Smooth muscle cell (in vitro differentiated cells): ENCODE measurements around the gene TMED3. TPM values are rescaled to one million over a fixed set of nuclear protein-coding genes. Genes with fewer than 3 reads are reported as not detected.

Experiments
- DNase-seq: peaks from one replicate; lab custom pipeline; 2025; ENCODE audit not compliant: unreplicated experiment; lab: John Stamatoyannopoulos, UW
- H2AFZ ChIP-seq: fragments of 200-600 bp; sonication (generic); 2 replicates; pipeline ENCODE4 v1.6.0; 2016; ENCODE audit warnings: antibody characterized with exemption, low read depth, mild to moderate bottlenecking
- H3F3A ChIP-seq: fragments of 200-600 bp; sonication (generic); 2 replicates; pipeline ENCODE4 v1.6.0; 2017; ENCODE audit warnings: antibody characterized with exemption, low read depth
- H3K27ac ChIP-seq: fragments of 200-600 bp; sonication (generic); 2 replicates; pipeline ENCODE4 v1.5.1; 2016; ENCODE audit warnings: low read depth, mild to moderate bottlenecking
- H3K27me3 ChIP-seq: fragments of 200-600 bp; sonication (generic); 2 replicates; pipeline ENCODE4 v1.6.1; 2016; ENCODE audit warnings: low read depth, mild to moderate bottlenecking
- H3K36me3 ChIP-seq: fragments of 200-600 bp; sonication (generic); 2 replicates; pipeline ENCODE4 v1.5.1; 2016; ENCODE audit warnings: low read depth
- H3K4me1 ChIP-seq: fragments of 200-600 bp; sonication (generic); 2 replicates; pipeline ENCODE4 v1.5.1; 2016; ENCODE audit warnings: low read depth
- H3K4me2 ChIP-seq: fragments of 200-600 bp; sonication (generic); 2 replicates; pipeline ENCODE4 v1.6.0; 2016; ENCODE audit warnings: mild to moderate bottlenecking
- H3K4me3 ChIP-seq: fragments of 200-600 bp; sonication (generic); 2 replicates; pipeline ENCODE4 v1.5.1; 2016; ENCODE audit warnings: mild to moderate bottlenecking
- H3K79me2 ChIP-seq: fragments of 200-600 bp; sonication (generic); 2 replicates; pipeline ENCODE4 v1.6.0; 2016; ENCODE audit warnings: low read depth, mild to moderate bottlenecking
- H3K9ac ChIP-seq: fragments of 200-600 bp; sonication (generic); 2 replicates; pipeline ENCODE4 v1.6.0; 2016; ENCODE audit warnings: low read depth
- H3K9me3 ChIP-seq: fragments of 200-600 bp; sonication (generic); replicated peaks from 2 replicates; pipeline ENCODE4 v1.5.1; 2016; ENCODE audit warnings: low read depth
- H4K20me1 ChIP-seq: fragments of 200-600 bp; sonication (generic); 2 replicates; pipeline ENCODE4 v1.6.0; 2016; ENCODE audit warnings: low read depth
- WGBS: methylation state at CpG from one replicate; pipeline ENCODE4 v1.1.7; 2016; ENCODE audit warnings: low lambda C conversion rate; 5-methylcytosine and 5-hydroxymethylcytosine counted together
- polyA plus RNA-seq: library from polyadenylated mRNA; unstranded; fragments of >200 nt; fragmentation: Nextera tagmentation; extraction: Ambion mirVana; gene quantifications from 2 replicates; pipeline ENCODE4 v1.2.1, GENCODE V29; 2016
- total RNA-seq: library from RNA; depleted of rRNA; stranded (reverse); fragments of >200 nt; gene quantifications from 2 replicates; pipeline ENCODE4 v1.2.3, GENCODE V29; 2014
- TF ChIP-seq, protein P1 (sequence below): fragments of 200-600 bp; sonication (generic); IDR thresholded peaks from 2 replicates; pipeline ENCODE4 v1.5.1; 2017; ENCODE audit warnings: borderline replicate concordance, mild to moderate bottlenecking, antibody characterized with exemption; ENCODE audit not compliant: insufficient read depth, poor library complexity, severe bottlenecking

Gene TMED3
- total and polyA plus RNA-seq, 2 experiments from 2014 or later = 222 to 228 TPM

DNA sequence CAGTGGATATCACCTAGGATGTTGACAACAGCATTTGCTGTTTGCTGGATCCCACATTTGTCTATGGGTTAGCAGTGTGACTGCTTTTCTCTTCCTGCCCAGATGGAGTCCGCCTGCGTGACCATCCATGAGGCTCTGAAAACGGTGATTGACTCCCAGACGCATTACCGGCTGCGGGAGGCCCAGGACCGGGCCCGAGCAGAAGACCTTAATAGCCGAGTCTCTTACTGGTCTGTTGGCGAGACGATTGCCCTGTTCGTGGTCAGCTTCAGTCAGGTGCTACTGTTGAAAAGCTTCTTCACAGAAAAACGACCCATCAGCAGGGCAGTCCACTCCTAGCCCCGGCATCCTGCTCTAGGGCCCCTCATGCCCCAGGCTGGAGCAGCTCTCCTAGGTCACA, 11.0 kb downstream of the TMED3 start:
- TF ChIP-seq, protein P1, sequence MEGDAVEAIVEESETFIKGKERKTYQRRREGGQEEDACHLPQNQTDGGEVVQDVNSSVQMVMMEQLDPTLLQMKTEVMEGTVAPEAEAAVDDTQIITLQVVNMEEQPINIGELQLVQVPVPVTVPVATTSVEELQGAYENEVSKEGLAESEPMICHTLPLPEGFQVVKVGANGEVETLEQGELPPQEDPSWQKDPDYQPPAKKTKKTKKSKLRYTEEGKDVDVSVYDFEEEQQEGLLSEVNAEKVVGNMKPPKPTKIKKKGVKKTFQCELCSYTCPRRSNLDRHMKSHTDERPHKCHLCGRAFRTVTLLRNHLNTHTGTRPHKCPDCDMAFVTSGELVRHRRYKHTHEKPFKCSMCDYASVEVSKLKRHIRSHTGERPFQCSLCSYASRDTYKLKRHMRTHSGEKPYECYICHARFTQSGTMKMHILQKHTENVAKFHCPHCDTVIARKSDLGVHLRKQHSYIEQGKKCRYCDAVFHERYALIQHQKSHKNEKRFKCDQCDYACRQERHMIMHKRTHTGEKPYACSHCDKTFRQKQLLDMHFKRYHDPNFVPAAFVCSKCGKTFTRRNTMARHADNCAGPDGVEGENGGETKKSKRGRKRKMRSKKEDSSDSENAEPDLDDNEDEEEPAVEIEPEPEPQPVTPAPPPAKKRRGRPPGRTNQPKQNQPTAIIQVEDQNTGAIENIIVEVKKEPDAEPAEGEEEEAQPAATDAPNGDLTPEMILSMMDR = no peak
- Histone ChIP-seq H3K4me2 (no peak overlapping the region), H2AFZ (no peak overlapping the region), H3K79me2 (peaks cover 25% of the 10 kb centered on the region), H3K9me3 (no peaks in the 10 kb centered on the region), H3K4me3 (no peak overlapping the region), H3K27me3 (no peaks in the 10 kb centered on the region), H3K27ac (no peak overlapping the region), H3K36me3 (peaks cover 9% of the 10 kb centered on the region), H3K9ac (no peak overlapping the region), H3K4me1 (no peaks in the 10 kb centered on the region), H3F3A (no peaks in the 10 kb centered on the region), H4K20me1 (peaks cover 82% of the 10 kb centered on the region)
- WGBS = 97% methylated on average over 14 of the region's 14 CpGs
- DNase-seq = no peak

GRCh38 chr15:79322306-79322705, 11.4 kb downstream of the TMED3 start:
- H3K4me2 ChIP-seq = no peak overlapping the region
- 92% methylated on average over 3 of the region's 3 CpGs for WGBS
- H2AFZ ChIP-seq = no peak overlapping the region
- no peaks in the 10 kb centered on the region for H3F3A ChIP-seq
- H3K9ac ChIP-seq = no peak overlapping the region
- no peak for DNase-seq
- H3K9me3 ChIP-seq = no peaks in the 10 kb centered on the region
- peaks cover 78% of the 10 kb centered on the region for H4K20me1 ChIP-seq
- H3K79me2 ChIP-seq = peaks cover 25% of the 10 kb centered on the region
- TF ChIP-seq, protein P1 = no peak
- H3K27me3 ChIP-seq = no peaks in the 10 kb centered on the region
- no peak overlapping the region for H3K27ac ChIP-seq
- H3K4me1 ChIP-seq = no peaks in the 10 kb centered on the region
- H3K36me3 ChIP-seq = peaks cover 4% of the 10 kb centered on the region
- no peak overlapping the region for H3K4me3 ChIP-seq

GRCh38 chr15:79322945-79323344, 12.0 kb downstream of the TMED3 start:
- no peak for DNase-seq
- 96% methylated on average over 6 of the region's 6 CpGs for WGBS
- Histone ChIP-seq H3F3A (no peaks in the 10 kb centered on the region), H2AFZ (no peak overlapping the region), H3K4me2 (no peak overlapping the region), H4K20me1 (peaks cover 71% of the 10 kb centered on the region), H3K9ac (no peak overlapping the region), H3K27ac (no peak overlapping the region), H3K4me1 (no peaks in the 10 kb centered on the region), H3K27me3 (no peaks in the 10 kb centered on the region), H3K4me3 (no peak overlapping the region), H3K36me3 (peaks cover 4% of the 10 kb centered on the region), H3K9me3 (no peaks in the 10 kb centered on the region), H3K79me2 (peaks cover 25% of the 10 kb centered on the region)
- TF ChIP-seq, protein P1 = no peak

GRCh38 chr15:79329171-79329611, 18.3 kb downstream of the TMED3 start:
- H3K4me1 ChIP-seq = no peaks in the 10 kb centered on the region
- H4K20me1 ChIP-seq = peaks cover 22% of the 10 kb centered on the region
- H2AFZ ChIP-seq = no peak overlapping the region
- TF ChIP-seq, protein P1 = no peak
- no peaks in the 10 kb centered on the region for H3K9me3 ChIP-seq
- no peak overlapping the region for H3K4me3 ChIP-seq
- H3K27me3 ChIP-seq = no peaks in the 10 kb centered on the region
- peak overlapping the region; percentile 69 for H3K27ac ChIP-seq
- H3K36me3 ChIP-seq = no peaks in the 10 kb centered on the region
- 52% methylated on average over 2 of the region's 2 CpGs for WGBS
- DNase-seq = no peak
- no peaks in the 10 kb centered on the region for H3F3A ChIP-seq
- peaks cover 5% of the 10 kb centered on the region for H3K79me2 ChIP-seq
- H3K4me2 ChIP-seq = no peak overlapping the region
- H3K9ac ChIP-seq = peak overlapping the region; percentile 23
